NCI-H748 (cell line): ENCODE results near the gene ACOX2.

Source experiments
- DNase-seq: peaks from one replicate; lab custom pipeline; 2025; ENCODE audit not compliant: unreplicated experiment; lab: John Stamatoyannopoulos, UW

The ACOX2 gene

GRCh38 chr3:58514405-58514804, 22.6 kb downstream of the ACOX2 start:
- DNase-seq = no peak

DNA sequence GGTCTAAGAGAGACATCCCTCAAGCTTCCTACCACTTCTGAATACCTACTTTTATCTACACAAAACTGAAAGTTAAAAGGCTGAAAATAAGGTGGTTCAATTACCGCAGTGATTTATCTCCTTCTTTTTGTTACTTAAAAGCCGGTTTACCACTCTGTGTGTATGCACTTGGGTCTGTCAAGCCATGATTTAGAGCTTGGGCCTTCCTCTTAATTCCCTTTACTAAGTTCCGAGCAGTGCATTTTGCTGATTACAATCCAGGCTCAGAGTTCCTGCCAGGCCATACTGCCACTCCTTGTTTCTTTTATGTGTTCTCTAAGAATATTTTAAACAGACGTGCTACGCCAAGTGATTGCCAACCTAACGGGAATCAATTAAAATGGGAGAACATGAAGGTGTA, 28.6 kb downstream of the ACOX2 start:
- DNase-seq = no peak

DNA sequence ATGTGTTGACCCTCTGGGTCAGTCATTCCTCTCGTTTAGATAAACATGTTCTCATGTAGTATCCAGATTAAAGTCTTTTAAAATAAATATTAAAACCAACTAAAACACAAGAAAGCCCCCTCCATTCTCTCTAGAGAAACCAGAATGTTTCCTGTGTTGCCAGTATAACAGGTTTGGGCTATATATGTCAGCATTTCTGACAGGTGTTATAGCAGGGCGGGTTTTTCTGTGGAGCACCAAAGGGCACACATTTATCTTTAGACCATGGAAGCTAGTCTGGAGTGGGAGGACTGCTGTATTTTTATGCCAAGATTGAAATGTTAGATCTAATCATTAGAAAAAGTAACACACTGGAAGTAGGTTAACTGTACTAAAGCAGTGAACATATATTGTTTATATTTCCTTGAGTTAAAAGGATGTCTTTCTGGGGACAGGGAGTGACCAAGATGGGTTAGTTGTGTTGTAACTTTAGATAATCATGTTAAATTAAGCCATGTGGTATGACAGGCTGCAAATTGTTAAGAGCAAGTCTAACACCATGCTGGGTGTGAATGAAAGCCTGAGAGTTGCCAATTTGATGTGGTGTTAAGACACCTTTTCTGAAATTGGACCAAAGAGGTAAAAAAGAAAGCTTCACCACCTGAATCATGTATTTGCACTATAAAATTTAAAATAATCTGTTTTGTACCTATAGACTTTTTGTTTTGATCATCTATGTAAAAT, 29.5 kb downstream of the ACOX2 start:
- DNase-seq = no peak

- no peak for DNase-seq
Observed at GRCh38 chr3:58502872-58503271, 34.1 kb downstream of the ACOX2 start.

DNA sequence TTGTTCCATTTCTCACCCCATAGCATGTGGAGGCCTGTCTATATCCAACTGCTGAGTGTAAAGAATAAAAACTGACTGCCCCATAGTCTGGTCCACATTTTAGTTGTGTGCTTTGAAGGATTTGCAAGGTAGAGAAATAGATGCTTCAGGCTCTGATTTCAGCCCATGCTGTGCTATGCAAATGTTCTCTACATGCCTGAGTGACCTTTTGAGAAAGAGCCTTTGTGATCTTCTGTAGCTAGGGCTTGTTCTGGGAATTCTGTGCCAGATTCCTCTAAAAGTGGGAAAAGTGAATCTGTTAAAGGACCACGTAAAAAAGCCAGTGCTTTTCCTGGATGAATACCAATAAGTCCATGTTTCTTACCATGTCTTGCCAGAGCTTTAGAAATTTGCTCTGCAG, 39.9 kb downstream of the ACOX2 start:
- DNase-seq = no peak

DNA sequence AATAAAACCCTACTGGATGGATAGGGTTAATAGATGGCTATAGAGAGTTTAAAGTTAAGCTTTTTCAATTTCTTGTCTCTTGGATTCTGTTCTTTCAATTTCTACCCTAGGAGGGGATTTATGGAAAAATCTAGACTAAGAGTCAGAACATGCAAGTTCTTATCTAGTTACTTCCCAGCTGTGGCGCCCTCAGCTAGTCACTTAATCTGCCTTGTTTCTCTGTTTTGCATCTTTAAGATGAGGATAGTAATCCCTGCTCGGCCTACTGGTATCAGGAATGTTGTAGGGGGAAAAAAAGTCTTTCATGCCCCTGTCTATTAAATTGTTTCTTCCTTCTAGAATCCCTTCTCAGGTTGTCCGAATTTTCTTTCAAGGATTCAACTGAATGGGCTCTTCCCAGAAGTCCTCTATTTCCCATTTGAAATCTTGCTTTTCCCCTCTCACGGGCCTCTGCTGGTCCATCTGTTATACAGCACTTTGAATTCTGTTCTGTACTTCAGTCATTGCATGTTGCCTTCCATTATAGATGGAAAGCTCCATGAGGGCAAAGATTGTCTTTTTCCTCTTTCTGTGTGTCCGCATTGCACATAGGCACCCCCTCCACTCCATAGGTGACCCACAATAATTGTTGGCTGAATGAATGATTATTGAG, 40.7 kb downstream of the ACOX2 start:
- no peak for DNase-seq

- DNase-seq = no peak
Observed at GRCh38 chr3:58495101-58495500, 41.9 kb downstream of the ACOX2 start.

DNA sequence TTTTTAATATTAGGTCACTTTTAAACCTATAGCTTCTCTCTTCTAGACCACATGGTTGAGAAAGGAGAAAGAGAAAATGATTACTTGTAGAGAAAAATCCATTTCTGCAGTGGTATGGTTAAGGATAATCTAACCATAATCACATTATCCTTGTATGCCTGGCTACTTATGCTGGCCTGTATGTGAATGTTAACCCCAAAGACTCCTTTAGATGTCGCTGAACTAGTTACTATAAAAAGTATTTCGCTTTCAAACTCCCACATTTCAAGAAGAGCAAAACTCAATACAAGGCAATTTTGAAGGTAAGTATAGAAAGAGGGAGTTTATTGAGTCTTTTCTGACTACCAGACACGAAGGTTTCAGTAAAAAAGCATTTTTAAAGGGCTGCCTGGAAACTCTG, 42.9 kb downstream of the ACOX2 start:
- DNase-seq = no peak

DNA sequence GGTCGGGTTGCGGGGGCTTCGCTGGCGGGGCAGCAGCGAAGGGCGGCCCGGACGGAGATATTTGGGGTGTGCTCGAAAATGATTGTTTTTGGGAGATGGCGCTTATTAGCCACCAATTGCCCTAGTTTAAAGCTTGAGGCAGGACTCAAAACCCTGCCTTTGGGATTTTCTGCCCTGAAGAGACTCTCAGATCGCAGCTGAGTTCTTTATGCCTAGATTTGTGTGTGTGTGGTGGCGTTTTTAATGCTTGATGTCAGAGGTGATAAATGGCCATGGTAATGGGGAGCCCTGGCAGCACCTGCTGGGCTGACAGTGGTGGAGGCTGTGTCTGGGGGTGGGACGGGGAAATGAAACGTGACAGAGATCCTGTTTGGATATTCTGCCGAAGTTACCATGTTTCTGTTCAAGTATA, 44.5 kb downstream of the ACOX2 start:
- peak; percentile 9 for DNase-seq

DNA sequence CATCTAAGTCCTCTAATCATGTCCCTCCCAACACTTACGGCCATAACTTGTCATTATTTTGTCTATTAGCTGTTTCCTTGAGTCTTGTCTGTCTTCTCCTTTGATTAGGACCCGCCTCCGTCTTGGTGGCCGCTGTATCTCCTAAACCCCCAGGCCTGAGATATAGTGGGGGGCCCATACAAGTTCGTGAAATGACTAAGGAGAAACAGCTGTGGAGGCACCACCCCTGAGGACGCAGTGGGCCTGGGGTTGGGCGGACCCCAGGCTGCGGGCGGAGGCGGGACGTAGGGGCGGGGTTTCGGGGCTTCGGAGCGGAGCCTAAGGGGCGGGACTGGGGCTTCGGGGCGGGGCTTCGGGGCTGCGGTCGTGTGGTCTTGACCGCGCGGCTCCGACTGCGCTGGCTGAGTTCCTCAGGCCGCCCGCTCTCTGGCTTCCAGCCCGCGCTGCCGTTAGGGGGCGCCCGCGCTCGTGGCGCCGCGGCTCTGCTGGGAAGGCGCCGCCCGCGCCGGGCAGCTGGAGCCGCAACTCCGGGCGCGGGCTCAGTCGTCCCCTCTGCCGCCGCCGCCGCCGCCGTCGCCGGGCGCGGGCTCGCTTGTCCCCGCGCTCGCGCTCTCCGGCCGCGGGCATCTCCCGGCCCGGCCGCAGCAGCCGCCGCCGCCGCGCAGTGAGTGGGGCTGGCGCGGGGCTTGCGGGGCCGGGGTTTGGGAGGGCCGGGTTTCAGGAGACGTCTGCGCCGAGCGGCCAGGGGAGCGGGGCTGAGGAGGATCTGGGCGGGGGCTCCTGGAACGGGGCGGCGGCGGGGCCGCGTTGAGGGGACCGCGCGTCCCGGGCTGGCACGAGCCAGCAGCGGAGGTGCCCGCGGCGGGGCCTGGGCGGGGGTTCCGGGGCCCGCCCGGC, 45.2 kb downstream of the ACOX2 start, which contains the start of gene KCTD6:
KCTD6 (plus strand) TSS at position 591 of the 897 bp plus-strand sequence. CDS start 6,660 bp downstream, outside the sequence.
- DNase-seq = peak; percentile 89

DNA sequence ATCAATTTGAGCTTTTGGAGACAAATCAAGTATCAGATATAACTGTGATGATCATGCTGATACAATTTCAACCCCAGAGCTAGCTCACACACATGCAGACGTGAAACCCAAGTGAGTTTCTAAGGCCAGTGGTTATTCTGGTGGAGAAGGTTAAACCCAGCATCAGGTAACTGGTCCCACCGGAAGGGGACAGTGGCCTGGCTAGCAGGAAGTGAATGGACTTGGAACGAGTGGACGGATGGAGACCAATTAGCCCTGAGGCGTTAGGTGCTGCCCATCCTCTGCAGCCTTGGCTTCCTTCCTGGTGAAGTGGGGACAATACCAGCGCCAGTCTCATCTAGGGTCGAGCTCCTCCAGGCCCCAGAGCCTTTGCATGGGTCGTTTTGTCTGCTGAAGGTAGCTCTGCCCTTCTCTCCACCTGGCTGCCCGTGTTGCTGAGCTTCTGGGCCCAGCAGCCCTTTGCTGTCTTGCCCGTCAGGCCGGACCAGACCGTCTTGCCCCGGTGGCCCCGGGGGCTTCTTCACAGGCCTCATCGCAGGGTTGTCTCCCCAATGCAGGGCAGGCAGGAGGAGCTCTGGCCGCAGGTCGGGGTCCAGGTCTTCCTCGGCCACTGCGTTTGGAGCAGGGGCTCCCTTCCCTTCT, 46.0 kb downstream of the ACOX2 start:
- DNase-seq = no peak

DNA sequence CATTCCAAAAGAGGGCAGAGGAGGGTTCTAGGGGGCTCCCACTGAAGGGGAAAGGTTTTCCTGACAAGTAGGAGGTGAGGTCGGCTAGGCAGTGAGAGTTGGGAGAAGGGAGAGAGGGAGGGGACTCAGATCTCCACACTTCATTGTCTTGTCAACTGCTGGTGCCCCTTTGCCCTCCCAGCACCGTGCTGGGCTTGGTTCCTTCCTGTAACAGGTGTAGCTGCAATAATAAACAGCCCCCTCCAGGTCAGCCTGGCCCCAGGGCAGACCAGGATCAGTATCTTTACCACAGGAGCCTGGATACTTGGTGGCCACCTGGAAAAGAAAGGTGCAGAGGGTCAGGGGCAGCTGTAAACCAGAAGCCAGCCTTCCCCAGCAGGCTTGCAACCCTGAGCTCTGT, 48.0 kb downstream of the ACOX2 start:
- no peak for DNase-seq

GRCh38 chr3:58487140-58487886, 49.7 kb downstream of the ACOX2 start:
- no peak for DNase-seq

DNA sequence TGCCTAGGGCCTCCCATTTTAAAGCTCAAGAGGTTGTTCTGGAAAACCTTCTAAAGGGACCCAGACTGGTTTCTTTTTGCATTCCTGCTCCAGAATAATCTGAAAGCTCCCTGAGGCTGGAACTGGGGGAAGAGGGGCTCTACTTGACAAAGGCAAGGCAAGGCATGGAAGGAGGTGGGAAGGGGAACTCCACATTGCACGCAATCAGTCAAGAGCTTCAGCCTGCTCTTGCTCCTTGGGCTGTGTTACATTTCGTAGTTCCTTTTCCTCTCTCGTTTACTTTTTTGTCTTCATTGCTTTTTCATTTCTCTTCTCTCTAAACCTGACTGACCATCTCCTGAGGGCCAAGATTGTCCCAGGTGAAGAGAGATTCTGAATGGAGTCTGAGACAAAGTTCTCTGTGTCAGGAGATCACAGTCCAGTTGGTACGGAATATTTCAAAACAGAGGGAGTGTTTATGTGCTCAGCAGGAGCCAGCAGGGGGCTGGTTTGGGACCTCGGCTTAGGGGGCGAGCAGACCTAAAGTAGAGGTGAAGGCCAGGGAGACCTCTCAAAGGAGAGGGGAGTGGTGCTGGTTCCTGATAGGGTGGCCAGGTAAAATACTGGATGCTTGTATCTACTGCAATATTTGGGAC, 51.1 kb downstream of the ACOX2 start:
- DNase-seq = no peak

DNA sequence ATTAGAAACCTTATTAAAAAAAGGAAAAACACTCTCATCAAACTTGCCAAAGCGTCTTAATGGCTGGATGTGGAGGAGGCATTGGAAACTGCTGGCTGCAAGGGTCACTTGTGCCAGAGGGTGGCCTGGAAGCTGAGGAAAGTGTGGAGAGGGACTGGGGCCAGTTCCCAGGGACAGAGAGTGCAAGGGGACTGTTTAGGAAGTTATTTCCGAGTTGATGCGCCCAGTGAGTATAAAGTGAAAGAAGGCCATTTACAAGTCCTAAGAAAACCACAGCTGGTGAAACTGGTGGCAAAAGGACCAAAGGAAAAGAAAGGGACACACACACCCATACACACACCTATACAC, 52.3 kb downstream of the ACOX2 start:
- DNase-seq = no peak

DNA sequence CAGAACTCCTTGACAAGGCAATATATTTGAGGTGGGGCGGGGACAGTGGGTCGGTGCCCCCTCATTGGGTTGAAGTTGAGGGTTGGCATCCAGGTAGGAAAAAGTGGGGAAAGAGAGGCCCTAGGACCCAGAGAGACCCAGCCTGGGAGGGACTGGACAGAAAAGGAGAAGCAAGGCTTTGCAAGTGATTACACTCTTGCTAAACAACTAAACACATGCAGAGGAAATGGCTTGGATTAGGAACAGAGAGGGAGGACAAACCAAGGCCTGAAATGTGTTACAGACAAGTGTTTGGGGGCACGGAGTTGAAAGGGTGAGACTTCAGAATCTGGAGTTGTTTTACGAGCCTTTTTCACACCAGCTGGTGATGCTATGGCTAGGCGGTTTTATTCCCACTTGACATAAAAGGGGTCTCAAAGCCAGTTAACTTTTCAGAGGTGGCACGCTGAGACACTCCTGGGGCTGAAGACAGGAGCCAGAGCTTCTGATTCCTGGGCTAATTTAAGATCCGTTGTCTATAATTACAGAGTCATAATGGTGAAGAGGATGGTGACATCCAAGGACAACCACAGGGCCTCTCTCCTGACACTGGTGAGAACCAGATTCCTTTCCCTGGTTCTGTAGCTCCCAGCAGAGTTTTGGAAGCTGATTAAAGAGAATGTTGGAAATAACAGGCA, 52.8 kb downstream of the ACOX2 start:
- no peak for DNase-seq

DNA sequence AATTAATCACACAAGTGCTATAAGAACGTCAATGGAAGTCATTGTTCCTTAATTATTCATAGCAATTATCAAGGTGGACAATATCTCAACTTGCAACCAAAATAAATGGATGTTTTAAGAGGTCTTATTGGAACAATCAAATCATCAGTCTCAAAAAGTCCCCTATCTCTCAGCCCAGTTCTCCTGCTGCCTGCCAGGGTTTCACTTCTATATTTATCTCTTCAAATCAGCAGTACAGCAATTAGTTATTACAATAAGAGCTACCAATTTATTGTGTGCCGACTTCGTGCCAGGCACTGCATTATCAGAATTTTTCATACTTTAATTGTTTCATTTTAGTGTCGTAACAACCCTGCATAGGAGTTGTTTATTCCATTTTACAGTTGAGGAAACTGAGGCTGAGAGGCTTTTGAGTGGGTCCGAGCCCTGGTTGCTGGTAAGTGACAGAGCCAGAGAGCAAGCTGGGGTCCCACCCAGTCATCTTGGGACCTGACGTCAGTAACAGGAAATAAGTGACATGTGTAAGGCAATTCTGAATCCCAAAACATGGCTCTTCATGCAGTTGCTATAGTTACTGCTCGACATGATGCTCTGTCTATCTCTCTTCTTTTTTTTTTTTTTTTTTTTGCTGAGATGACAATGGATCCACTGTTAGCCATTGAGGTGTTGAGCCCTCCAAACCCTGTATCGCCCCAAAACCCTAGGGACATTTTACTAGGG, 53.9 kb downstream of the ACOX2 start:
- DNase-seq = peak; percentile 59

GRCh38 chr3:58480309-58480708, 56.7 kb downstream of the ACOX2 start:
- no peak for DNase-seq

DNA sequence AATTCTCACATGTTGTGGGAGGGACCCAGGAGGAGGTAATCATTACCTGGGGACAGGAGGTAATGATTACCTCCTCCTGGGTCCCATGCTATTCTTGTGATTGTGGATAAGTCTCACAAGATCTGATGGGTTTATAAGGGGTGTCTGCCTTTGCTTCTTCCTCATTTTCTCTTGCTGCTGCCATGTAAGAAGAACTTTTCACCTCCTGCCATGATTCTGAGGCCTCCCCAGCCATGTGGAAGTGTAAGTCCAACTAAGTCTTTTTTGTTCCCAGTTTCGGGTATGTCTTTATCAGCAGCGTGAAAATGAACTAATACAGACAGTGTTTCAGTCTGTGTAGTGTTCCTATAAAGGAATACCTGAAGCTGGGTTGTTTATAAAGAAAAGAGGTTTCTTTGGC, 58.2 kb downstream of the ACOX2 start:
- DNase-seq = no peak
